ENCODE results near the gene CACNB4. TPM values are rescaled to one million over a fixed set of nuclear protein-coding genes. Genes with fewer than 3 reads are reported as not detected.

CACNB4 gene
- total and polyA plus RNA-seq, 10 donors, result 0.14 to 5.1 (median 1.6) TPM

GRCh38 chr2:151861174-151861573 lies 237.7 kb downstream of the CACNB4 start:
- Histone ChIP-seq H3K27me3 (replicated peaks in 1 of 7) (no peaks in the 10 kb centered on the region), H3K27ac (no peak overlapping the region), H3K36me3 (no peaks in the 10 kb centered on the region), H3K4me1 (no peaks in the 10 kb centered on the region), H3K4me3 (no peak overlapping the region), H3K9me3 (no peaks in the 10 kb centered on the region)
- TF ChIP-seq POLR2A (IDR thresholded peaks at IDR 0.05), result no peak
- TF ChIP-seq, protein P1, sequence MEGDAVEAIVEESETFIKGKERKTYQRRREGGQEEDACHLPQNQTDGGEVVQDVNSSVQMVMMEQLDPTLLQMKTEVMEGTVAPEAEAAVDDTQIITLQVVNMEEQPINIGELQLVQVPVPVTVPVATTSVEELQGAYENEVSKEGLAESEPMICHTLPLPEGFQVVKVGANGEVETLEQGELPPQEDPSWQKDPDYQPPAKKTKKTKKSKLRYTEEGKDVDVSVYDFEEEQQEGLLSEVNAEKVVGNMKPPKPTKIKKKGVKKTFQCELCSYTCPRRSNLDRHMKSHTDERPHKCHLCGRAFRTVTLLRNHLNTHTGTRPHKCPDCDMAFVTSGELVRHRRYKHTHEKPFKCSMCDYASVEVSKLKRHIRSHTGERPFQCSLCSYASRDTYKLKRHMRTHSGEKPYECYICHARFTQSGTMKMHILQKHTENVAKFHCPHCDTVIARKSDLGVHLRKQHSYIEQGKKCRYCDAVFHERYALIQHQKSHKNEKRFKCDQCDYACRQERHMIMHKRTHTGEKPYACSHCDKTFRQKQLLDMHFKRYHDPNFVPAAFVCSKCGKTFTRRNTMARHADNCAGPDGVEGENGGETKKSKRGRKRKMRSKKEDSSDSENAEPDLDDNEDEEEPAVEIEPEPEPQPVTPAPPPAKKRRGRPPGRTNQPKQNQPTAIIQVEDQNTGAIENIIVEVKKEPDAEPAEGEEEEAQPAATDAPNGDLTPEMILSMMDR (IDR thresholded peaks at IDR 0.05 in 8 of 11, conservative IDR thresholded peaks at IDR 0.05 in 3 of 11), result no peak
- TF ChIP-seq POLR2AphosphoS5 (IDR thresholded peaks at IDR 0.05), result no peak
- intact Hi-C loops (cut with DNase I; ENCODE audit: low total_unique reads), result no loop called here
- DNase-seq, result no peak
- 84 to 88% (median 85%) methylated on average over 4 of the region's 4 CpGs for WGBS, 5 donors

DNA sequence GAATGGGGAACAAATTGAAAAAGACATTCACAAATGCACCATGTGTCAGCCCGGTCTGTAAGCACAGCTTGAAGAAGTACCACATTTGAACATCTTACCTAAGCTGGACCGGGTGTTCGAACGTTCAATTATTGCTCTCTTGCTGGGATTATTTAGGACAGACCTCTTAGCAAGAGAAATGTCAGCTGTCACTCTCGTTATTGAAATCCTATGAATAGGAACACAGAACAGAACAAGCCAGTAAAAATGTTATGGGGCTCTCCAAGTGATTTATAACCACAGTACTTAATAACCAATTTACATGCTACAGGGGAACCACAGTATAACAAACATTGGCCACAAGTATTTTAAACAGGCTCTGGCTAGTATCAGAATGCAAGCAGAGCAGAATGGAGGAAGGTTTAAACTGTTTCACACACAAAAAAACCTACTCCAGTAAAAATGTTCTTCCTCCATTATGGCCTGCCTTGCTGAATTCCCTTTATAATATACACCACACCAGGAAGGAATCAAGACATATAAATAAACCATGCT lies 238.2 kb downstream of the CACNB4 start:
- TF ChIP-seq, protein P1 (IDR thresholded peaks at IDR 0.05 in 8 of 11, conservative IDR thresholded peaks at IDR 0.05 in 3 of 11), result no peak
- TF ChIP-seq POLR2AphosphoS5 (IDR thresholded peaks at IDR 0.05) (no peak), POLR2A (IDR thresholded peaks at IDR 0.05) (no peak)
- no peaks in the 10 kb centered on the region for H3K9me3 ChIP-seq
- H3K36me3 ChIP-seq, result no peaks in the 10 kb centered on the region
- no peak overlapping the region for H3K27ac ChIP-seq
- H3K4me1 ChIP-seq, result no peaks in the 10 kb centered on the region
- intact Hi-C loops (cut with DNase I; ENCODE audit: low total_unique reads), result no loop called here
- WGBS, 5 donors, result 76 to 88% (median 84%) methylated on average over 5 of the region's 5 CpGs
- no peaks in the 10 kb centered on the region for H3K27me3 ChIP-seq (replicated peaks in 1 of 7)
- H3K4me3 ChIP-seq, result no peak overlapping the region
- DNase-seq, result no peak

DNA sequence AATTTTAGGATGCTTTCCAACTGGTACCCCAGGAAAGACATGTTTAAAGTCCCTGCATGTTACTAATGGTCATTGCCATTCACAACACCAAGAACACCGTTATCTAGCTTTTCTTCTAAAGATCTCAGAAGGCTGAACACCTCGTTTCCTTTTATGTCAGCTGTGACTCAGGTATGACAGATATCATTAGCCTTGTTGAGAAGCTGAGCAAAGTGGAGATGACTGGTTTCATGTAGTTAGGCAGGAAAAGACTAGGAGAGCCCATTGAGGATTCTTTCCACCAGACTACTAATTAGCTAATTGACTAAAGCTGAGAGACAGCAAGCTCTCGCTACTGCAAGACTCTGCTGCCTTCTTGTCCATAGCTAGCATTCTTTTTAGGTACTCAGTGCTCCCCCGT lies 238.6 kb downstream of the CACNB4 start:
- Histone ChIP-seq H3K27me3 (replicated peaks in 1 of 7) (no peaks in the 10 kb centered on the region), H3K27ac (no peak overlapping the region), H3K4me3 (no peak overlapping the region), H3K9me3 (no peaks in the 10 kb centered on the region), H3K36me3 (no peaks in the 10 kb centered on the region), H3K4me1 (no peaks in the 10 kb centered on the region)
- TF ChIP-seq POLR2A (IDR thresholded peaks at IDR 0.05) (no peak), POLR2AphosphoS5 (IDR thresholded peaks at IDR 0.05) (no peak)
- TF ChIP-seq, protein P1 (IDR thresholded peaks at IDR 0.05 in 8 of 11, conservative IDR thresholded peaks at IDR 0.05 in 3 of 11), result no peak
- intact Hi-C loops (cut with DNase I; ENCODE audit: low total_unique reads), result no loop called here
- WGBS, 5 donors, result 71 to 88% (median 78%) methylated on average over 4 of the region's 4 CpGs
- DNase-seq, result no peak

DNA sequence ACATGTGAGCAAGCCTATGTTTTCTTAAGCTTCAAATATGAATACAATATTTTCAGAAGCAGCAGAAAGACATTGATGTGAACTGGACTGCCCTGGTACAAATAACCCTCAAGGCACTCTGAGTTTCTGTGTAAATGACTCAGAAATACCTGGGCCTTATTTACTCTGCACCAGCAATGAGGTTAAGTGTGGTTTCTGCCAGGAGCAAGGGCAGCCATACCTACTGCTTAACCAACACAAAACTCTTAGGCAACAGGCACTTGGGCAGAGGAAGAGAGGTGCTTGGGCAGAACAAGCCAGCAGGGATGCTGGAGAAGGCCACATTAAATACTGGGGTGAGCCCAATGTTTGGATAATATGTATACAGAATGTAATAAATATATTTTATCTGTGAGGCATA lies 241.2 kb downstream of the CACNB4 start:
- no peak for DNase-seq
- intact Hi-C loops (cut with DNase I; ENCODE audit: low total_unique reads), result no loop called here
- TF ChIP-seq POLR2AphosphoS5 (IDR thresholded peaks at IDR 0.05) (no peak), POLR2A (IDR thresholded peaks at IDR 0.05) (no peak)
- TF ChIP-seq, protein P1 (IDR thresholded peaks at IDR 0.05 in 8 of 11, conservative IDR thresholded peaks at IDR 0.05 in 3 of 11), result no peak
- Histone ChIP-seq H3K4me1 (no peaks in the 10 kb centered on the region), H3K36me3 (no peaks in the 10 kb centered on the region), H3K27me3 (replicated peaks in 1 of 7) (no peaks in the 10 kb centered on the region), H3K9me3 (no peaks in the 10 kb centered on the region), H3K27ac (no peak overlapping the region), H3K4me3 (no peak overlapping the region)
